Measurements from ENCODE around the gene CFAP54. TPM values are rescaled to one million over a fixed set of nuclear protein-coding genes. Genes with fewer than 3 reads are reported as not detected.

The CFAP54 gene
- total and polyA plus RNA-seq, 2 of the 4 experiments (the other 2 are of a cell fraction) = 0.18 to 0.41 TPM

DNA sequence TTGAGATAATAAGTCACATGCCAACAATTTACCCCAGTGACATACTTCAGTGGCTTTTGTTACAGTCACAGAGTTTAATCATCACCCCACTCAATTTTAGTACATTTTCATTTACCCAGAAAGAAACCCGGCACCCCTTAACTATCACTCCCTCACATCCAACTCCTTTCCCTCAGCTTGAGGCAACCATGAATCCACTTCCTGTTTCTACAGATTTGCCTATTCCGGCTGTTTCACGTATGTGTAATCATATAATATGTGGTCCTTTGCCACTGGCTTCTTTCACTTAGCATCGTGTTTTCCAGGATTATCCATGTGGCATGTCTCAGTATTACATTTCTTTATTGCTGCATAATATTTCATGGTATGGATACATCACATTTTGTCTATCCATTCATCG lies 147.5 kb downstream of the CFAP54 start:
- Histone ChIP-seq H2AK5ac (ENCODE audit: low read depth, low read length) (no peak overlapping the region), H2BK20ac (ENCODE audit: low read depth, low read length) (no peak overlapping the region), H3K18ac (ENCODE audit: low read depth, low read length) (no peak overlapping the region), H4K8ac (ENCODE audit: low read depth in 2 of 2, low read length in 2 of 2) (no peak overlapping the region), H2BK120ac (ENCODE audit: low read depth, low read length) (no peak overlapping the region), H3K27ac (ENCODE audit: insufficient read depth, low read length) (no peak overlapping the region), H3K4me3 (ENCODE audit: insufficient read depth, low read depth, low read length) (no peak overlapping the region), H2BK5ac (ENCODE audit: low read depth, low read length, poor library complexity, severe bottlenecking) (no peak overlapping the region), H3K9me1 (ENCODE audit: insufficient read depth, low read length) (no peaks in the 10 kb centered on the region), H3K4ac (ENCODE audit: low read depth, low read length) (no peak overlapping the region), H3K23ac (ENCODE audit: low read depth, low read length) (no peak overlapping the region), H4K20me1 (ENCODE audit: insufficient read depth, low read length) (no peaks in the 10 kb centered on the region), H3K4me1 (ENCODE audit: control insufficient read depth, insufficient read depth, low read length) (no peaks in the 10 kb centered on the region), H4K5ac (ENCODE audit: low read depth, low read length) (no peak overlapping the region), H2AFZ (replicated peaks; ENCODE audit: low read length, poor library complexity) (no peak overlapping the region), H3K27me3 (ENCODE audit: control insufficient read depth, insufficient read depth, low read length) (no peaks in the 10 kb centered on the region), H3K36me3 (ENCODE audit: control insufficient read depth, insufficient read depth, low read length) (no peaks in the 10 kb centered on the region), H3K9ac (ENCODE audit: low read depth, low read length) (no peak overlapping the region), H3K79me1 (ENCODE audit: low read depth in 1 of 2, low read length in 2 of 2) (no peaks in the 10 kb centered on the region), H2BK15ac (ENCODE audit: low read depth, low read length) (no peak overlapping the region), H3K4me2 (ENCODE audit: low read depth, low read length) (no peak overlapping the region), H2AK9ac (replicated peaks; ENCODE audit: low read depth, low read length, poor library complexity) (no peak overlapping the region), H4K91ac (ENCODE audit: insufficient read depth, low read depth, low read length) (no peak overlapping the region), H3K9me3 (ENCODE audit: control insufficient read depth, insufficient read depth, low read length) (no peaks in the 10 kb centered on the region), H3K14ac (replicated peaks; ENCODE audit: low read depth, low read length) (no peak overlapping the region), H3K56ac (ENCODE audit: extremely low read depth, insufficient read depth, low read length) (no peak overlapping the region)
- intact Hi-C loops (cut with micrococcal nuclease) = no loop called here
- no CpG with 5 or more reads among the region's 5 CpGs for WGBS, 2 experiments (ENCODE audit: extremely low coverage in 2 of 2, insufficient read length in 1 of 2)
- in situ Hi-C loops (cut with MboI; ENCODE audit: low sequenced_read_pairs) = no loop called here
- ChIA-PET CTCF (no interaction called here), POLR2A (ENCODE audit: unreplicated experiment) (no interaction called here)
- DNase-seq (no peak), ATAC-seq (ENCODE audit: low read depth) (no peak)
- BruUV-seq (replicated peaks) = no TSS peak
- no peak for TF ChIP-seq MXI1 (IDR thresholded peaks at IDR 0.05; ENCODE audit: borderline replicate concordance, low read depth, low read length)
- no peak for TF ChIP-seq BHLHE40 (IDR thresholded peaks at IDR 0.05; ENCODE audit: low read depth, low read length)
- no peak for TF ChIP-seq RFX5 (IDR thresholded peaks at IDR 0.05; ENCODE audit: low read depth, low read length)
- TF ChIP-seq SMC3 (IDR thresholded peaks at IDR 0.05; ENCODE audit: low read depth, low read length) = no peak
- TF ChIP-seq RAD21 (IDR thresholded peaks at IDR 0.05; ENCODE audit: low read length) = no peak
- TF ChIP-seq, protein P1, sequence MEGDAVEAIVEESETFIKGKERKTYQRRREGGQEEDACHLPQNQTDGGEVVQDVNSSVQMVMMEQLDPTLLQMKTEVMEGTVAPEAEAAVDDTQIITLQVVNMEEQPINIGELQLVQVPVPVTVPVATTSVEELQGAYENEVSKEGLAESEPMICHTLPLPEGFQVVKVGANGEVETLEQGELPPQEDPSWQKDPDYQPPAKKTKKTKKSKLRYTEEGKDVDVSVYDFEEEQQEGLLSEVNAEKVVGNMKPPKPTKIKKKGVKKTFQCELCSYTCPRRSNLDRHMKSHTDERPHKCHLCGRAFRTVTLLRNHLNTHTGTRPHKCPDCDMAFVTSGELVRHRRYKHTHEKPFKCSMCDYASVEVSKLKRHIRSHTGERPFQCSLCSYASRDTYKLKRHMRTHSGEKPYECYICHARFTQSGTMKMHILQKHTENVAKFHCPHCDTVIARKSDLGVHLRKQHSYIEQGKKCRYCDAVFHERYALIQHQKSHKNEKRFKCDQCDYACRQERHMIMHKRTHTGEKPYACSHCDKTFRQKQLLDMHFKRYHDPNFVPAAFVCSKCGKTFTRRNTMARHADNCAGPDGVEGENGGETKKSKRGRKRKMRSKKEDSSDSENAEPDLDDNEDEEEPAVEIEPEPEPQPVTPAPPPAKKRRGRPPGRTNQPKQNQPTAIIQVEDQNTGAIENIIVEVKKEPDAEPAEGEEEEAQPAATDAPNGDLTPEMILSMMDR (conservative IDR thresholded peaks at IDR 0.05; ENCODE audit: low read depth, low read length) = no peak
- dilution Hi-C loops (cut with HindIII; ENCODE audit: low sequenced_read_pairs, unreplicated experiment) = no loop called here

All from IMR-90 (cell line).